Stimulated activated CD8-positive, alpha-beta memory T cell treated with anti-CD3 and anti-CD28 coated beads, Interleukin-12 subunit alpha, Interleukin-12 subunit beta, amount 100 ng/mL, for 24 hours (primary cell): Measurements from ENCODE around the gene APOA4.
"Not testable (repeated sequence)": the region's sequence is repeated elsewhere in the genome, so short reads cannot be mapped to it uniquely, and the experiment has no call there.

ENCODE experiments used
- DNase-seq: peaks from one replicate; pipeline ENCODE4 v3.0.0-alpha.2; 2020; ENCODE audit errors: extremely low read depth

Gene APOA4

DNA sequence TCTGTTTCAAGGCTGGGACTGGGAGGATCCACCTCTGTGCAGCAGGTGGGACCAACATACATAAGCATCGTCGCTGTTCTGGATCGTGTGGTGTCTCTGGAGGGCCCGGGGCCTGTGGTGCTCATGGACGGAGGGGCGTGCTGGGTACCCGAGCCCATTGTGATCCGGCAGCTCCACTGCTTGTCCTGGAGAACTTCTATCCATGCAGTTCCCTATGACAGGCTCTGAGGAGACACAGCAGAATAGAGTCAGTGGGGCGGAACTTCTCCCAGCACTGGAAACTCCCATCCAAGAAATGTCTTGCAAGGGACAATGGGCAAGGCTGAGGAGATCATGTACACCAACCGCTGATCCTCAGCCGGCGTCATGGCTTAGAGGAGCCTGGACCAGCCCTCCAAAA, 26.0 kb upstream of the APOA4 start:
- DNase-seq = no peak

DNA sequence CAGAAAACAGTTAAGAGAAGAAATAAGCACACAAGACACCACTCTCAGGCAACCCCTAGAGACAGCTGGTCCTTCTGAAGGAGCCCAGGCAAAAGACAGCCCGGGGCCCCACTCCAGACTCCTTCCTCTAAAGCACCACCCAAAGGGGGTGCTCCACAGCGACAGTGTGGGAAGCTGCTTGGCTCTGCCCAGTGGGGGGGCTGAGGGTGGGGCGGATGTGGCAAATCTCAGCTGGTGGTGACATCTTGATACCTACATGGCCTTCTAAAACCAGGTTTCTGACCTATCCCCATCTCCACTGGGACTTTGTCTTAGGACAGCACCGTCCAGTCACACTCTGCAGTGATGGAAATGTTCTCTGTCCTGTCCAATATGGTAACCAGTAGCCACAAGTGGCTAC, 24.5 kb upstream of the APOA4 start:
- no peak for DNase-seq

DNA sequence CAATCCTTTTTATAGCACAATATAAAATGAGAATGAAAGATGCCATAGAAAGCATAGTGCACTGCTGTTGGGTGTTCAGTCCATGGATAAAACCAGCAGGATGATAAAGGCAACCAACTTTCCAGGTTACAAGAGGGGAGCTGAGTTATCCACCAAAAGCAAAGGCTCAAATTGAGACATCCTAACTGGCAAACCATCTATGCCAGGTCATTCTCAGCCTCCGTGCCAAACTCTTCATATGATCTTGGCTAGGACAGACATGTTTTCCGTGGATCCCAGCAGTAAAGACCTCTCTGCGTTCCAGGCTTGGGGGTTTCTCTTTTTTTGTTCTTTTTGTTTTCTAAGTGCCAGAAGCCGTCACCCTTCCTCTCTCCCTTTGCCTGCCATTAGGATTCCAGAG, 21.6 kb upstream of the APOA4 start:
- no peak for DNase-seq

DNA sequence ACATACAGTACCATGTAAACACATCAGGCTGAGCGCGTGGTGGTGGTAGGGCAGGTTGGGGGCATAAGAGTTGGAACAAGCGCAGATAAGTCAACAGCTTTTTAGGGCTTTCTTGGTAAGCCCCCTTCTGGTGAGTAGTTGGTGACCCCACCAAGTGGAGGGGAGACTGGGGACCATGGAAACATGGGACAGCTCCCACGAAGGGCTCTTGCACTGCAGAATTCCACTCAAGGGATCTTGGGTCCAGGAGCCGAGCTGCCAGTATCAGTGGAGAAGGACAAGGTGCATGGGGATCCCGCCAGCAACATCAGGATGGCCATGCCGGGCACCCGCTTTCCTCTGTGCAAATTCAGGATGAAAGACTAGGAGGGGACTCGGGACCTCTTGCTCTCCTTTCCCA, 20.6 kb upstream of the APOA4 start:
- no peak for DNase-seq

DNA sequence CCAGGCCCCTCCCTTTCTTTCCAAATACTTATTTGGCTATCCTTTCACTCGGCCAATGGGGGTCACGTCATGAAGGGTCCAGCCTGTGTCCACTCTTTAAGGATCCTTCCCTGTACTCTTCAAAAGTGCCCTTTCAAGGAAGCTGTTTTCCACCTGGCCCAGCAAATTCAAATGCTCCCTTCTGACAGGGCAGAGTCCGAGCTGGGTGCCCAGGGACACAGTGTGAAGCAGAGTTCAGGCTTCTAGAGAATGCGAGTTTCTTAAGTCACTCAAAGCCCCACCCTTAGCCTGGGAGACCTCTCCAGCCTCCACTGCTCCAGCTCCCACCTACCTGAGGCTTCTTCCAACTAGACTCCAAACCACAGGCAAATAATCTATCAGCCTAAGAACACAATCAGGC, 19.8 kb upstream of the APOA4 start:
- DNase-seq = no peak

DNA sequence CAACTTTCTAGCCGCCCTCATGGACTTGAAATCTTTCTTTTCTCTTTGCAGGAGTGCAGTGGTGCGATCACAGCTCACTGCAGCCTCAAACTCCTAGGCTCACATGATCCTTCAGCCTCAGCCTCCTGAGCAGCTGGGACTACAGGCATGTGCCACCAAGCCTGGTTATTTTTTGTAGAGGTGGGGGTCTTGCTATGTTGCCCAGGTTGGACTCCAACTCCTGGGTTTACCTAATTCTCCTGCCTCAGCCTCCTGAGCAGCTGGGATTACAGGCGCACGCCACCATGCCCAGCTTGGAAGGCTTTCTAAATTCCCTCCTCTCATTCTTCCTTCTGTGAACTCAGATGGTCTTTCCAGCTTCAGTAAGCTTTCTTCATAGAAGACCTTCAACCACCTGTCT, 19.0 kb upstream of the APOA4 start:
- no peak for DNase-seq

DNA sequence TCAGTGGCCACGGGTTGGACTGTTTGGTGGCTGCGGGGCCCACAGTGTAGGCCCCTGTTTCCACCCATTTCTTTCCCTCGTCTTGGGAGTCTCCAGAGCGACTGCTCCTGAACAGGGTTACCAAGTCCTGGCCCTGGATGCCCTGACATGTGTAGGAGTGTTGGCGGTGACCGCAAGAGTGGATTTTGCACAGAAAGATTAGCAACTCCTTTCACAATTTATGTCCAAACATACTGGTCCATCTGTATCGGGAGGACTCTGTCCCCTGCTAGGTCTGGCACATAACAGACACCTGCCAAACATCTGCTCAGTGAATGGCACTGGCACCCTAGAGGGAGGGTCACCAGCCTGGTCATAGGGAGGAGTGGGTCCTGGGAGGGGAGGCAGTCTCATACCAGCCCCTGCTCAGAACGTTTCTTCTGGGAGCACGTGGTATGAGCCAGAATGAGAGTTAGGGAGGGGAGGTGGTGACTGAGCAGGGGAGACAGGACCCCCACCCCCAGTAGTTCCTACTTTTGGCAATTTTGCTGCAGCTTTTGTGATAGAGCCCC, 17.7 kb upstream of the APOA4 start:
- no peak for DNase-seq

DNA sequence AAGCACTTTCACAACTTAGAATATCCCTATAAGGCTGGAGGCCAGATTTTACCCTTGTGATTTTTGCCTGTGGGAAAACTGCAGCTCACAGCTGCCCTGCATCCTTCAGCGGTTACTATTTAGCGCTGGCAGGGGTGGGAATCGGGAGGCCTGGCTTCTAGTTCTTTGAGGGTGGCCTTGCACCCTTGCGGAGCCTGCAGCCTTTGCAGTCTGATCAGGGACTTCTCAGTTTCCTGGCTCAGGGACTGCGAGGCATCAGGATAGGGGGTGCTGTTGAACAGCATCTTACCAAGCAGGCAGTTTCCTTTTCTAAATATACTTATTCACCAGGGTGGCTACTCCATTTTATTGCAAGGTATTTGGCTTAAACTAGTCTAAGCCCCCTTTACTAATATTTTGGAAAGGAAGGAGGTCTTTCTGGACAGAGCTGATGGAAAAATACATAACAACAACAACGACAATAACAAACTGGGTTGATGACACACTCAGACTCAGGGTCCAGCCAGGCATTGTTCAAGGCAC, 17.2 kb upstream of the APOA4 start:
- DNase-seq = no peak

DNA sequence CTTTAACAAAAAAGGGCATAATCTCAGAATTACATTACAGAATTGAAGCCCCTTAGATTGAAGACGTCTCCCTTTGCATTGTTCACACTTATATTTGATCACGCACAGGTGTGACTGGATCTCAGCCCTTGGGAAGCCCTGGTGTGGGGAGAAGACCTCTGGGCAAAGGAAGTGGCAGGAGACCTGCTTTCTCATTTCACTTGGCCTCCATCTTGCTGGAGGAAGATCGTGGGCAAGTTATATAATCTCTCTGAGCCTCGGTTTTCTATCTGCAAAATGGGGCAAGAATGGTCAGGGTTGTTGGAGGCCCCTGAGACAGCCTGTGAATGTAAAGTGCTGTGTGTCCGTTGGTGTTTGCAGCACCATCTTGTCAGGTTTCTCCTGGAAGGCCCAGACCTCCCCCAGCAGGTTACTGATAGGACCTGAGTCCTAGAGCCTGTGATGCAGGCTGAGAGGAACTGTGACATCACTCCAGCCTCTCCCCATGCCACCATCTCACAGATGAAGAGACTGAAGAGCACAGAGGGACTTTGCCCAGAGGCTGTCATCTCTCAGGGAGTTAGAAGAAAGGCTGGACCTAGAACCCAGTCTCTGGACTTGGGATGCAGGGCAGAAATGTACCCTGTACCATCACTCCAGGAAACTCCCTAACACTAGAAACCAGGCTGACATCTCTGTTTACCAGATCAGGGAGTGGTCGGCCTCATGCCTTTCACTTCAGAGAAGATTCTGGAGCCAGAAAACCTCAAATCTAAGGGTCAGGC, 15.4 kb upstream of the APOA4 start:
- no peak for DNase-seq

DNA sequence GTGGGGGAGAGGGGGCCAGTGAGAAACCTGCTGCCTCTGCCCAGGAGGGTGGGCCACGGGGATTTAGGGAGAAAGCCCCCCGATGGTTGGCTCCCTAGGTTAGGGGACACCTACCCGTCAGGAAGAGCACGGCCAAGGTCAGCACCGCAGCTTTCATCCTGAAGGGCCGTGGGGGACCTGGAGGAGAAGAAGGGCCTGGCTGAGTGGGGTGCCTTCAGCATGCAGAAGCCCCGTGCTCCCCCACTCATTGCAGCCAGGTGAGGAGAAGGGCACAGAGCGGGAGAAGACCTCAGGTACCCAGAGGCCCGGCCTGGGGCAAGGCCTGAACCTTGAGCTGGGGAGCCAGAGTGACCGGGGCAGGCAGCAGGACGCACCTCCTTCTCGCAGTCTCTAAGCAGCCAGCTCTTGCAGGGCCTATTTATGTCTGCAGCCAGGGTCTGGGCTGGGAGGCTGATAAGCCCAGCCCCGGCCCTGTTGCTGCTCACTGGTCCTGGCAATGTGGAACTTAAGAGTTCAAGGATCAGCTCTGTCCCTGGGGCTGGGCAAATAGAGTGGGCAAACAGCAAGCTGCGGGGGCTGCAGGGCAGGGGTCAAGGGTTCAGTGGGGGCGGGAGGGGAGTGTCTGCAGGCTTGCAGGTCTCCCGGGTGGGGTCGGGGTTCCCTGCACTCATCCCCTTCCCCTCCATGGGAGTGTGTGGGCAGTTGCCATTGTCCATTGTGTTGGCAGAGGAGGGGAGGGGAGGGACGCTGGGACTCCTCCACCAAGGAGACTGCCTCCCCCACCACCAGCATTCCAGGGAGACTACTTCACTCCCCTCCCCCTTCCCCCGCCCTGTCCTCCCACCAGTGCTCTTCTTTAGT, 14.4 kb upstream of the APOA4 start, which contains the start of gene APOA1:
Gene APOA1, minus strand, starts transcription at position 392 of the 861 bp plus-strand sequence. Its CDS starts 235 bp downstream, at position 157.
- DNase-seq = no peak

DNA sequence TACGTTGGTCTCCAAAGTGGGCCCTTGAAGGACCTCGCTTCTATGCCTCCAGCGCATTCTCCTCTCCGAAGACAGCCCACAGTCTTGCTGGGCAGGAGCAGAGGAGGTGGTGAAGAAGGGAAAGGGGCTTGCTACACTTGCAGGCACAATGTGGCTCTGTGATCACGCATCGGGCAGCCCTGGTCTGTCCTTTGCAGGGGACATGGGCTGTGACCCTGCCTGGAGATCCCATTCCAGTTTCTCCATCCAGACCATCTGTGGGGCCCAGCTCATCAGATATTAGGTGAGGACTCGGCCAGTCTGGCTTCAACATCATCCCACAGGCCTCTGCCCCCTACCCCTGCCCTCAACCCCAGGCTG, 13.5 kb upstream of the APOA4 start:
- DNase-seq = no peak

DNA sequence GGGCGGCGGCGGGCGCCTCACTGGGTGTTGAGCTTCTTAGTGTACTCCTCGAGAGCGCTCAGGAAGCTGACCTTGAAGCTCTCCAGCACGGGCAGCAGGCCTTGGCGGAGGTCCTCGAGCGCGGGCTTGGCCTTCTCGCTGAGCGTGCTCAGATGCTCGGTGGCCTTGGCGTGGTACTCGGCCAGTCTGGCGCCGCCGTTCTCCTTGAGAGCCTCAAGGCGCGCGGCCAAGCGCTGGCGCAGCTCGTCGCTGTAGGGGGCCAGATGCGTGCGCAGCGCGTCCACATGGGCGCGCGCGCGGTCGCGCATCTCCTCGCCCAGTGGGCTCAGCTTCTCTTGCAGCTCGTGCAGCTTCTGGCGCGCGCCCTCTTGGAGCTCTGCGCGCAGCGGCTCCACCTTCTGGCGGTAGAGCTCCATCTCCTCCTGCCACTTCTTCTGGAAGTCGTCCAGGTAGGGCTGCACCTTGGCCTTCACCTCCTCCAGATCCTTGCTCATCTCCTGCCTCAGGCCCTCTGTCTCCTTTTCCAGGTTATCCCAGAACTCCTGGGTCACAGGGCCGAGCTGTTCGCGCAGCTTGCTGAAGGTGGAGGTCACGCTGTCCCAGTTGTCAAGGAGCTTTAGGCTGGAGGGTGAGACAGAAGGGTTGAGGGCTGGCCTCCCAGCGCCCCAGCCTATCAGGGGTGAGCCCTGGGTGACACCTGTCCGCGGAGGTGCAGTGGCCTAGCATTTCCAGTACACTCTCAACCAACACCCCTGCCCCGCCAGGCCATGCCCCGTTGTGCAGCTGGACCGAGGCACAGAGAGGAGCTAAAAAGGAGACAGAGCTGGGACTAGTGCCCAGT, 12.9 kb upstream of the APOA4 start:
- peak; percentile 51 for DNase-seq

DNA sequence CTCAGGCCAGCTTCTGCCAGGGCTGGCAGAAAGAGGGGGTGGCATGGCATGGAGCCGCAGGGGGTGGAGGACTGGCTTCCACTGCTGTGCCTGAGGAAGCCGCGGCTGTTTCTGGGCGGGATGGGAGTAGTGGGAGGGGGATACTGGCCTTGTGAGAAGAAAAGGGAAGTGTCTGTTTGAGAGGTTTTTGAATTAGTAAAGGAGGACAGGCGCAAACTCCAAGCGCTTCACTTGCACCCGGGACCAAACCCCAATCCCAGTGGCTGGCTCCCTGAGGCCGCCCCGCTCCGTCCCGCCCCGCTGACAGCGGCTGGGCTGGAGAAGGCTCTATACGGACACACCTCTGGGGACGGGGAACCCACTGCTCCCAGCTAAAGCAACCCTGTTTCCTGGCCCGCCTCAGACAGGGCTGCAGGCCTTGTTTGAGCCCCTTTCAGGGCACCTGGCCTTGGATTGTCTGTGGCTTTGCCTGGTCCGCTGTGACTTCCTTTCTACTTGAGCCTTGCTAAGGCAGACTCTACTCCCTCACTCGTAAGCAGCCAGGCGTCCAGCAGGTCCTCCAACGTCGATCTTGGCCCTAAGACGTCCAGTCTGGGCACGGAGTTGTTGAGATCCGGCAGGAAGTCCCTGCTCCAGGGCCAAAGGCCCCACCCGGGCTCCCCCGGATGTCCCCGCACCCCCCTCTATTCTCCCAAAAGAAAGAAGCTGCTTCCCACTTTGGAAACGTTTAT, 12.1 kb upstream of the APOA4 start:
- no peak for DNase-seq

DNA sequence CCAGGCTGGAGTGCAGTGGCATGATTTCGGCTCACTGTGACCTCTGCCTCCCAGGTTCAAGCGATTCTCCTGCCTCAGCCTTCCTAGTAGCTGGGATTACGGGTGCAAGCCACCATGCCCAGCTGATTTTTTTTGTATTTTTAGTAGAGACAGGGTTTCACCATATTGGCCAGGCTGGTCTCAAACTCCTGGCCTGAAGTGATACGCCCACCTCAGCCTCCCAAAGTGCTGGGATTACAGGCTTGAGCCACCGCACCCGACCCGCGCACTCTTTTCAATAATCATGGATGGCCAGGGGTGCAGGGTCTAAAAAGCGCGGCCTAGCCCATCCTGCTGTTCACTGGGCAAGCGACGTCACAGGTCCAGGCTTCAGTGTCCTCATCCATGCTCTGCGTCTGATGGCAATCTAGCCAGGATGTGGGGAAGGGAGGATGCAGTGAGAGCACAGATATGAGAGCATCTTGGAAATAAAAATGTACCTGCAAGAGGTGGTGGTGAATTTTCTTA, 11.5 kb upstream of the APOA4 start:
- DNase-seq = not testable (repeated sequence)

DNA sequence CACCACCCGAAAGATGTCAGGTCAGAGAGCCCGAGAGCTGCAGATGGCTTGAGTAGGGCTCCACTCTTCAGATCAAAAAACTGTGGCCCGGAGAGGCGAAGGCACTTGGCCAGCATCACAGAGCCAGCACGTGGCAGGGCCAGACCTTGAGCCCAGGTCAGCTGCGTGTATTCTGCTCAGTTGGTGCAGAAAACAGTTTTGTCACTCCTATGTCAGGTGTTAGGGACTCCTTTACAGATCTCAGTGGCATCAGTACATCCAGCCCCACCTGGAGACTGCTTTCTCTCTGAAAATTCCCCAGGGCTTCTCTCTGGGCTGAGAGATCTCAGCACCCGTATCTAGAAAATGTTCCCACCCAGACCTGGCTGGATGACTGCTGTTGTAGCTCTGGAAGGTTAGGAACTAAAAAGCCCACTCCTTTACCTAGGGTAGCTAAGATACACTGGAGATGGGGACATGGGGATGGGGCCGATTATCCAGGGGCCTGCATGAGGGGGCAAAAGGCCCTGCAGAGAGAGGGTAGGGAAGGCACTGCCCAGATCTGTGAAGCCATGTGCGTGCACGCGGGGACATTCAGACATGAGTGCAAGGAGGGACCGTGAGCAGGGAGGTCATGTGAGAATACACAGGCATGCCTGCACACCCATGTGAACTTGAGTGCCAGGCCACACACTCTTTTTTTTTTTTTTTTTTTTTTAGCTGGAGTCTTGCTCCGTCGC, 10.9 kb upstream of the APOA4 start:
- DNase-seq = no peak

DNA sequence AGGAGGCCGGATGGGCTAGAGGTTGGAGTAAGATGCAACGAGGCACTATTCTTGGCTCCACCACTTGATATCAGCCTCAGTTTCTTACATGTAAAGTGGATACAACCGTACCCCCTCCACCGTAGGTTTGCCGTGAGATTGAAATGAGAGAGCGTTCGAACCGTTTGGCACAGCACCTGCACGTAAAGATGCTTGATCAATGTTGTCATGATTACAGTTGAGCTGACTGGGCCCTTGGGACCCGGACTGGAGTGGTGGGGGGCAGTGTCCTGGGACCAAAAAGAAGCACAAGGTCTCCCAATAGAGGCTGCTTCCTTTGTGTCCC, 10.3 kb upstream of the APOA4 start:
- DNase-seq = no peak

DNA sequence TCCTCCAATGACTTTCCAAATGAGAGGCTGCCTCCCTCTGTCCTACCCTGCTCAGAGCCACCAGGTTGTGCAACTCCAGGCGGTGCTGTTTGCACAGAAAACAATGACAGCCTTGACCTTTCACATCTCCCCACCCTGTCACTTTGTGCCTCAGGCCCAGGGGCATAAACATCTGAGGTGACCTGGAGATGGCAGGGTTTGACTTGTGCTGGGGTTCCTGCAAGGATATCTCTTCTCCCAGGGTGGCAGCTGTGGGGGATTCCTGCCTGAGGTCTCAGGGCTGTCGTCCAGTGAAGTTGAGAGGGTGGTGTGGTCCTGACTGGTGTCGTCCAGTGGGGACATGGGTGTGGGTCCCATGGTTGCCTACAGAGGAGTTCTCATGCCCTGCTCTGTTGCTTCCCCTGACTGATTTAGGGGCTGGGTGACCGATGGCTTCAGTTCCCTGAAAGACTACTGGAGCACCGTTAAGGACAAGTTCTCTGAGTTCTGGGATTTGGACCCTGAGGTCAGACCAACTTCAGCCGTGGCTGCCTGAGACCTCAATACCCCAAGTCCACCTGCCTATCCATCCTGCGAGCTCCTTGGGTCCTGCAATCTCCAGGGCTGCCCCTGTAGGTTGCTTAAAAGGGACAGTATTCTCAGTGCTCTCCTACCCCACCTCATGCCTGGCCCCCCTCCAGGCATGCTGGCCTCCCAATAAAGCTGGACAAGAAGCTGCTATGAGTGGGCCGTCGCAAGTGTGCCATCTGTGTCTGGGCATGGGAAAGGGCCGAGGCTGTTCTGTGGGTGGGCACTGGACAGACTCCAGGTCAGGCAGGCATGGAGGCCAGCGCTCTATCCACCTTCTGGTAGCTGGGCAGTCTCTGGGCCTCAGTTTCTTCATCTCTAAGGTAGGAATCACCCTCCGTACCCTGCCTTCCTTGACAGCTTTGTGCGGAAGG, 9.5 kb upstream of the APOA4 start:
- no peak for DNase-seq

DNA sequence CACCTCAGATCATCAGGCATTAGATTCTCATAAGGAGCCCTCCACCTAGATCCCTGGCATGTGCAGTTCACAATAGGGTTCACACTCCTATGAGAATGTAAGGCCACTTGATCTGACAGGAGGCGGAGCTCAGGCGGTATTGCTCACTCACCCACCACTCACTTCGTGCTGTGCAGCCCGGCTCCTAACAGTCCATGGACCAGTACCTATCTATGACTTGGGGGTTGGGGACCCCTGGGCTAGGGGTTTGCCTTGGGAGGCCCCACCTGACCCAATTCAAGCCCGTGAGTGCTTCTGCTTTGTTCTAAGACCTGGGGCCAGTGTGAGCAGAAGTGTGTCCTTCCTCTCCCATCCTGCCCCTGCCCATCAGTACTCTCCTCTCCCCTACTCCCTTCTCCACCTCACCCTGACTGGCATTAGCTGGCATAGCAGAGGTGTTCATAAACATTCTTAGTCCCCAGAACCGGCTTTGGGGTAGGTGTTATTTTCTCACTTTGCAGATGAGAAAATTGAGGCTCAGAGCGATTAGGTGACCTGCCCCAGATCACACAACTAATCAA, 8.8 kb upstream of the APOA4 start:
- no peak for DNase-seq
